Endothelial cell of umbilical vein (primary cell): ENCODE results near the gene CUL9. TPM values are rescaled to one million over a fixed set of nuclear protein-coding genes. Genes with fewer than 3 reads are reported as not detected.

ENCODE experiments used
- BruUV-seq: library from RNA; stranded (reverse); fragments of 400-500 nt; replicated peaks from 2 replicates; lab custom pipeline; 2021; lab: Mats Ljungman, UMichigan
- CTCF ChIA-PET: fragments of 300-600, 350-600 bp; sonication (Branson Sonifier 250); formaldehyde crosslinking; loops from one replicate; lab custom pipeline; 2021; ENCODE audit warnings: antibody characterized with exemption, inconsistent platforms; lab: Charles Lee
- POLR2A ChIA-PET: fragments of 300-600, 350-600 bp; sonication (Branson Sonifier 250); formaldehyde crosslinking; loops from one replicate; lab custom pipeline; 2021; ENCODE audit warnings: antibody characterized with exemption, inconsistent platforms; lab: Charles Lee
- DNase-seq: peaks from one replicate; pipeline ENCODE4 v3.0.0-alpha.2; 2011; ENCODE audit warnings: low read depth, low spot score
- FAIRE-seq: peaks from 2 replicates; lab custom pipeline; 2011; peaks lifted over from hg19 to GRCh38; lab: Jason Lieb, UNC
- H2AFZ ChIP-seq: 2 replicates; pipeline ENCODE4 v1.6.0; 2012; ENCODE audit warnings: low read depth, low read length, control low read depth, inconsistent platforms
- H3K27ac ChIP-seq: 2 replicates; pipeline ENCODE4 v1.5.1; 2011; ENCODE audit warnings: low read depth, mild to moderate bottlenecking, control low read depth, low read length, moderate library complexity; ENCODE audit not compliant: insufficient read depth
- H3K27me3 ChIP-seq, 2 experiments: 2 replicates each; pipeline versions ENCODE4 v1.6.0 to v1.6.1; 2011; ENCODE audit warnings: low read length in 2 of 2, mixed read lengths in 1 of 2; ENCODE audit not compliant: control insufficient read depth in 2 of 2, insufficient read depth in 2 of 2
- H3K36me3 ChIP-seq, 2 experiments: 2 replicates in 1 of 2; 3 replicates in 1 of 2; pipeline ENCODE4 v1.5.1; 2011; ENCODE audit warnings: low read length in 2 of 2, mild to moderate bottlenecking in 1 of 2, moderate library complexity in 1 of 2; ENCODE audit not compliant: control insufficient read depth in 2 of 2, insufficient read depth in 2 of 2; ENCODE audit errors: extremely low read depth in 1 of 2
- H3K4me1 ChIP-seq: 3 replicates; pipeline ENCODE4 v1.5.1; 2011; ENCODE audit warnings: mild to moderate bottlenecking, low read length; ENCODE audit not compliant: control insufficient read depth, insufficient read depth; ENCODE audit errors: extremely low read depth
- H3K4me2 ChIP-seq: 2 replicates; pipeline ENCODE4 v1.6.1; 2011; ENCODE audit warnings: low read length, control low read depth, mixed read lengths; ENCODE audit not compliant: insufficient read depth
- H3K4me3 ChIP-seq, 3 experiments: fragments of 200-600 bp in 1 of 3; sonication (generic), shearing (Covaris generic) in 1 of 3; replicated peaks in 1 of 3; 2 replicates each; pipeline ENCODE4 v1.5.1; 2011 to 2016; ENCODE audit warnings: control low read depth in 3 of 3, low read length in 3 of 3, mild to moderate bottlenecking in 2 of 3, inconsistent platforms in 1 of 3, low read depth in 1 of 3, moderate library complexity in 1 of 3; ENCODE audit not compliant: insufficient read depth in 1 of 3
- H3K79me2 ChIP-seq: 2 replicates; pipeline ENCODE4 v1.6.0; 2012; ENCODE audit warnings: low read length, inconsistent platforms; ENCODE audit not compliant: control insufficient read depth, insufficient read depth
- H3K9ac ChIP-seq: replicated peaks from 2 replicates; pipeline ENCODE3; 2011; ENCODE audit warnings: low read length, control low read depth; ENCODE audit not compliant: insufficient read depth; ENCODE audit errors: extremely low read depth
- H3K9me1 ChIP-seq: replicated peaks from 3 replicates; pipeline ENCODE4 v1.6.0; 2011; ENCODE audit warnings: mild to moderate bottlenecking, low read length; ENCODE audit not compliant: control insufficient read depth, insufficient read depth; ENCODE audit errors: extremely low read depth
- H3K9me3 ChIP-seq: replicated peaks from 2 replicates; pipeline ENCODE4 v1.5.1; 2012; ENCODE audit warnings: low read length, inconsistent platforms; ENCODE audit not compliant: control insufficient read depth, insufficient read depth
- H4K20me1 ChIP-seq: replicated peaks from 2 replicates; pipeline ENCODE3; 2011; ENCODE audit warnings: mild to moderate bottlenecking, low read length; ENCODE audit not compliant: control insufficient read depth, insufficient read depth; ENCODE audit errors: extremely low read depth
- CTCF ChIP-seq, 2 donors: IDR thresholded peaks; 1 replicate in 1 of 2; 2 replicates in 1 of 2; pipeline ENCODE4 v1.5.1; 2011; ENCODE audit warnings: low read length in 2 of 2, mild to moderate bottlenecking in 2 of 2, moderate library complexity in 2 of 2, control low read depth in 1 of 2, inconsistent platforms in 1 of 2, low read depth in 1 of 2; ENCODE audit not compliant: insufficient read depth in 1 of 2; ENCODE audit errors: extremely low read depth in 1 of 2
- EZH2 ChIP-seq: IDR thresholded peaks from 2 replicates; pipeline ENCODE4 v1.6.1; 2012; ENCODE audit warnings: borderline replicate concordance, low read depth, mild to moderate bottlenecking, moderate library complexity, low read length, inconsistent platforms; ENCODE audit not compliant: severe bottlenecking
- FOS ChIP-seq: IDR thresholded peaks from 2 replicates; pipeline ENCODE4 v1.6.1; 2011; ENCODE audit warnings: mild to moderate bottlenecking, low read length, moderate library complexity, borderline replicate concordance; ENCODE audit not compliant: insufficient read depth
- GATA2 ChIP-seq: IDR thresholded peaks from 2 replicates; pipeline ENCODE4 v1.7.0; 2011; ENCODE audit warnings: low read depth, mild to moderate bottlenecking, moderate library complexity, mixed read lengths, low read length; ENCODE audit not compliant: insufficient read length, insufficient read depth
- JUN ChIP-seq: IDR thresholded peaks from 2 replicates; pipeline ENCODE4 v1.6.1; 2011; ENCODE audit warnings: borderline replicate concordance, low read depth; ENCODE audit not compliant: insufficient read length, insufficient read depth
- MAX ChIP-seq: IDR thresholded peaks from 2 replicates; pipeline ENCODE4 v1.6.1; 2011; ENCODE audit not compliant: insufficient read depth, insufficient read length
- MYC ChIP-seq: IDR thresholded peaks from one replicate; pipeline ENCODE4 v1.6.1; 2011; ENCODE audit warnings: mild to moderate bottlenecking, low read depth, low read length
- POLR2A ChIP-seq: IDR thresholded peaks from 2 replicates; pipeline ENCODE4 v1.6.1; 2012; ENCODE audit warnings: low read depth, mild to moderate bottlenecking, control low read depth, low read length
- POLR2AphosphoS5 ChIP-seq: IDR thresholded peaks from 2 replicates; pipeline ENCODE4 v1.6.1; 2012; ENCODE audit warnings: low read depth, mild to moderate bottlenecking, control low read depth, low read length, moderate library complexity; ENCODE audit not compliant: insufficient read depth
- dilution Hi-C: fragments of 300-500 bp; cut with MboI; formaldehyde crosslinking; loops from one replicate; pipeline ENCODE4 v1.15.0; 2019; ENCODE audit warnings: low sequenced_read_pairs; ENCODE audit not compliant: extremely low pct_ligation_motif_present
- intact Hi-C: fragments of 100-400 bp; cut with micrococcal nuclease; formaldehyde crosslinking; loops from one replicate; pipeline ENCODE4 v1.10.0; 2022
- polyA plus RNA-seq, 4 experiments: library from polyadenylated mRNA; depleted of rRNA in 3 of 4; stranded (reverse) in 3 of 4; unstranded in 1 of 4; fragments of >200 nt; gene quantifications; 2 replicates each; pipeline versions ENCODE4 v1.2.1 to v1.2.3, GENCODE V29; 2011 to 2012; ENCODE audit warnings: missing spikeins in 1 of 4
- total RNA-seq: library from RNA; stranded (reverse); gene quantifications from 2 replicates; pipeline ENCODE4 v1.2.3, GENCODE V29; 2021

Gene CUL9
- total and polyA plus RNA-seq, 2 donors (not counting 3 experiments of a cell fraction or from before 2014, with no cell fraction given), result 38.7 to 46.0 TPM

GRCh38 chr6:43203718-43204095, 21.7 kb downstream of the CUL9 start:
- FAIRE-seq (no peak), DNase-seq (no peak)
- intact Hi-C loops, result no loop called here
- Histone ChIP-seq H3K4me2 (no peak overlapping the region), H3K27me3 (no peaks in the 10 kb centered on the region), H3K27ac (no peak overlapping the region), H3K4me1 (no peaks in the 10 kb centered on the region), H3K9ac (no peak overlapping the region), H3K9me3 (no peaks in the 10 kb centered on the region), H3K4me3 (no peak overlapping the region), H2AFZ (no peak overlapping the region), H3K36me3 (peaks cover 0 to 16% of the 10 kb centered on the region in 2 experiments), H3K9me1 (no peaks in the 10 kb centered on the region), H4K20me1 (no peaks in the 10 kb centered on the region), H3K79me2 (no peaks in the 10 kb centered on the region)
- no peak for TF ChIP-seq GATA2
- no peak for TF ChIP-seq CTCF (IDR thresholded peaks at IDR 0.05; ENCODE audit: extremely low read depth in 1 of 2, insufficient read depth in 1 of 2, low read depth in 1 of 2, low read length in 2 of 2)
- no peak for TF ChIP-seq FOS
- TF ChIP-seq POLR2AphosphoS5, result no peak
- TF ChIP-seq POLR2A, result no peak
- no peak for TF ChIP-seq MAX
- no peak for TF ChIP-seq JUN
- TF ChIP-seq MYC, result no peak
- TF ChIP-seq EZH2, result no peak
- CTCF ChIA-PET, result interaction anchor here (1.5 kb wide), 1 partner anchor 25 kb away, joined by 5 read pairs; the partner anchor contains the start of gene DNPH1
- no TSS peak for BruUV-seq
- POLR2A ChIA-PET, result no interaction called here
- dilution Hi-C loops, result no loop called here
